GM19397 (cell line): ENCODE data around the gene MRM1.

Experiments
- ATAC-seq: cut with Tn5 transposase; IDR thresholded peaks from one replicate; pipeline ENCODE4 v1.9.1; 2021; ENCODE audit warnings: mild to moderate bottlenecking, moderate library complexity; ENCODE audit not compliant: unreplicated experiment

MRM1 gene

DNA sequence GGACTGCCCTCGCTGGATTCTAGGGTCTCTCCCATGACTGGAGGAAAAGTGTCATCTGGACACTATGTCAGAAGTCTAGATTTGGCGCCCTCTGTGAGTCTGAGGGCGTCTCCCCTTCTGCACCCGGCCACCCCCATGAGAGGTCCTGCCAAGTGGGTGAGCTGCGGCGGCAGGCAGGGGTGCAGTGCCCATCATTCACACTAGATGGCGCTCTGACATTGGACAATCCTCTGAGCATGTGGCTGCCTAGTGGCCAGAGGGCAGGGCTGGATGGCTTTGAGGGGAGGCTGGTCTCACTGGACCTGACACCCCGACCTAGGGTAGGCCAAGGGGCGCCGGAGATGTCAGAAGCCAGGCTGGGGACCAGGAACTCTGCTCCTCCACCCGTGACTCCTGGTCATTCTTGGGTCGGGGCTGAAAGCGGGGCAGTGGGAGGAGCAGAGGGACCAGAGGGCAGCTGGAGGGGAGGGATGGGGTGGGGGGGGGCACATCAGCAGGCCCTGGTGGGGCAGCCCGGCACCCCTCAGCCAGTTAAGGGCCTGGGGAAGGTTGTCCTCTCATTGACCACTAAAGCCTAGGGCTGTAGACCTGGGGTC is 28.0 kb downstream of the MRM1 start:
- no peak for ATAC-seq

DNA sequence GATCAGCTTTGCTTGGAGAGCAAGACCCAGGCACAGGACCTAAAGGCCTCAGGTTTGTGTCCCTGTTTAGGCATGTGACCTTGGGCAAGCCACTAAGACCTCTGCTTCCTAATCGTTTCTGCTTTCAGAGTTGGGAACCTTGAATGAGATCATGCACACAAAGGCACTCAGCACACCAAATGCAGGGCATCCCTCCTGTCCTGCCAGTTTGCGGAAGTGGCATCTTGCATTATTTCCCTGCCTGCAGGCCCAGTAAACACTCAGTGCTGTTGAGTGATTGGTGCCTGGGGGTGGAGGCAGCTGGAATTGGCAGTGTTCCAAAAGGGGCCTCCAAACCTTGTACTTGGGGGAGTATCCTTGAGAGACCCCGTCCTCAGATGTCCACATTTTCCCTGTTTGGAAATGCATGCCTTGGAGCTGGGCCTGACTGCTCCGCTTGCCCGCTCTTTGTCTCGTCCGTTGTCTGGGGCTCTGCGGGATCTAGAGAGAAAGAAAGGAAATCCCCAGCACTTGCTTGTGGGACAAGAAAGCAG is 28.7 kb downstream of the MRM1 start:
- no peak for ATAC-seq

DNA sequence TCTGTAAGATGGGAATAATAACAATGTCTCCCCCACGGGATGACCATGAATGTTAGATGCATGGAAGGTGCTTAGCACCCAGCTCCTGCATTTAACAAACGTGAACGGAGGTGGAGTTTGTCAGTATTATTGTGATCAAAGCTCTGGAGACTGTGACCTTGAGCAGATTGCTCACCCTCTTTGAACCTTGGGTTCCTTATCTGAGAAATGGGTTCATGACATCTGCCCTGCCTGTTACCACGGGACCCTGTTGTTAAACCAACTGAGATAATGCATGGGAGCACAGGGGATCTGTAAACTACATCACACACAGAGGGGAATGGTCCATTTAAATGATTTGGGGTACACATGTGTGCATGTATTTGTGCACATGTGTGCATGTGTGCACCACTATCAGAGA is 29.6 kb downstream of the MRM1 start:
- no peak for ATAC-seq

GRCh38 chr17:36632916-36633771 is 31.8 kb downstream of the MRM1 start:
- no peak for ATAC-seq

- no peak for ATAC-seq
Observed at GRCh38 chr17:36640346-36640745, 39.0 kb downstream of the MRM1 start.

GRCh38 chr17:36640836-36641235 is 39.5 kb downstream of the MRM1 start:
- ATAC-seq, result no peak

DNA sequence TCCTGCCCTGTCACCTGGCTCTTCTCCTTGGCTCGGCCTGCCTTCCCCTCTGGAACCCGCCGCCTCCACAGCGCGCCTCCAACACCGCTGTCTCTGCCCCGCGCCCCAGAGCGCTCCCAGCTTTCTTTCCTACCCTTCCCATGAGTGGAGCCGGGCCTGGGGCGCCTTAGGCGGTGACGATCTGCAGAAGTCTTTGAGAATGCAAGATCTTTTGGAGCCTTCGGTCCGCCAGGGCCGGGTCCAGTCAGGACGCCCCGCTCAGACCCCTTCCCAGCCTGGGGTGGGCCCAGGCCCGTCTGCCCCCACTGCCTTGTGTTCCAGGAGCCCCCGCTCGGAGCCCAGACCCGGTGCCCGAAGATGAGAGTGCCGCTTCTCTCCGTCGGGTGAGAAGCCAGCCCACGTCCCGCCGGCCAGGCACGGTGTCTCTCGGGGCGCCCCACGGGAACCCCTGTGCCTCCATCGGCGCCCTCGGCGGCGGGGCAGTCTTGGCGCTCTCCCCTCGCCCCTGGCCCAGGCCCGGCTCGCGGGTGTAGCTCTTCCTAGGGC is 40.0 kb downstream of the MRM1 start:
- ATAC-seq, result no peak

- ATAC-seq, result no peak
Observed at GRCh38 chr17:36641877-36642845, 40.8 kb downstream of the MRM1 start.

- no peak for ATAC-seq
Observed at GRCh38 chr17:36643086-36643685, 41.8 kb downstream of the MRM1 start.

DNA sequence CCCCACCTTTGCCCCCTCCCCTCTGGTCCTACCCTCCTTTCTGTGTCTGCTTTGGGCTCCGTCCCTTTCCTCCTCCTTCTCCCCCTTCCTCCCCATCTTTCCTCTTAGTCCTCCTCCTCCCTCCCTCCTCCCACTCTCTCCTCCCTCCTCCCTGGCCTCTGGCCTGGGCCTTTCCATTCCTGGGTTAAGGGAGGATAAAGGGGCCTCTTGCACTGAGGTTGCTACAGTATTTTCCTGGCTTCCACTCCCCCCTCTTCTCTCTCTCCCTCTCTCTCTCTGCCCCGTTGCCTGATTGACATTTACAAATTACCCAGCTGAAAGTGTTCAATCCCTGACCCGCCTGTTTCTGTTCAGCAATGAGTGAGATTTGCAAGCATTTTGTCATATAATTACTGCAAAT is 44.0 kb downstream of the MRM1 start:
- no peak for ATAC-seq

DNA sequence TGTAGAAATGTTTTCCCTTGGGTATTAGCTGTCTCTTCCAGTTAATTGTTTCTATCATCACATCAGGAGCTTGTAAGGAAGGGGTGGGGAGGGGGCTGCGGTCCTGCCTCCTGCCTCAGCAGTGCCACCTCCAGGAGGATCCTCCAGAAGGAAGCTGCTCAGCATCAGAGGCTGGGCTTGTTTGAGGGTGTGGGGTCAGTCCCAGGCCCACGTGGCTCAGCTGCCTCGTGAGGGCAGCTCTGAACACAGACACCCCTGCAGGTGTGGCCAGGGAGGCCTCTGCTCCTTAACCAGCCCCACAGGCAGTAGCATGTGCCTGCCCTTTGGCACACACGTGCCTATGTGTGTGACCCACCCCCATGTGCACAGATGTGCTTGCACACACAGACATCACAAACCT is 46.3 kb downstream of the MRM1 start:
- no peak for ATAC-seq

GRCh38 chr17:36650096-36650775 is 48.9 kb downstream of the MRM1 start:
- ATAC-seq, result no peak

DNA sequence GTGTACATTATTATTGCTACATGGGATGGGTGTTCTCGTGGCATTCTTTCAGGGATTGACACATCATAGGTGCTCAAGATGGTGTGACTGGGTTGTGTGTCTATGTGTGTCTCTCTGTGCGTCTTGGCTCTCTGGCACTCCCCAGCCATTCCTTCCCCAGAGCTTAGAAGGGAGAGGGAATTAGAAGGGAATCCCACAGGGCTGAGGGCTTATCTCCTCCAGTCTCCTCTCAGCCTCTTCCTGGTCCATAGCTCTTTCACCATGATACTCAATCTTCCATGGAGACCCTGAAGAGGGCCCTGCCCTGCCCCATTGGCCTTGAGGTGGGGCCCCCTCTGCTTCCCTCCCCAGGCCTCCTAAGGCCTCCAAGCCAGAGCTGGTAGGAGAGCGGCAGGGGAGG is 52.0 kb downstream of the MRM1 start:
- ATAC-seq, result no peak

- no peak for ATAC-seq
Observed at GRCh38 chr17:36653856-36654255, 52.5 kb downstream of the MRM1 start.

DNA sequence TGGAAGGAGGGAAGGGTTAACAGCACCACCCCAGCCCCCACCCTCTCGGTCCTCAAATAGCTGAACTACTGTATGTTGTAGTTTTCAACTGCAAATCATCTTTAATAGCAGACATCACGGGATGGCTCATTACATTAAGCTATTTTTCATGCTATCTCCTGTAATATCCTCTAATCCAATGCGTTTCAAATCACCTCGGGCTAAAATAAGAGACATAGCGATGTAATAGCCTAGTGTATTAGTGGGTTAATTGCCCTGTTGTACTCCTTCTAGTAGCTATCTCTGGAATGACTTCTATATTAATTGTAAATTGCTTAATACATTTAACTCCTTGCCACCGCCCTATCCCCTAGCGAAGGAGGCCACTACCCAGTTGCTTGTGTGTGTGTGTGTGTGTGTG is 54.3 kb downstream of the MRM1 start:
- no peak for ATAC-seq

GRCh38 chr17:36657390-36657762 is 56.0 kb downstream of the MRM1 start:
- ATAC-seq, result no peak

GRCh38 chr17:36657763-36658490 is 56.5 kb downstream of the MRM1 start:
- no peak for ATAC-seq
